ENCODE measurements around the gene HES2.

- TF ChIP-seq CTCF (IDR thresholded peaks at IDR 0.05) (no peak), POLR2A (IDR thresholded peaks at IDR 0.05) (no peak)
Measured at GRCh38 chr1:6401673-6402072, 18.0 kb downstream of the HES2 start.

Measured in stomach (tissue), 4 donors.